ENCODE results near the gene KIF13A.
"Not testable (repeated sequence)": the region's sequence is repeated elsewhere in the genome, so short reads cannot be mapped to it uniquely, and the experiment has no call there.

Gene KIF13A

GRCh38 chr6:17957904-17958620 is 29.4 kb downstream of the KIF13A start:
- no peak overlapping the region for H3K4me3 ChIP-seq (ENCODE audit: low read length)
- no peak for DNase-seq (ENCODE audit: low read depth)
- no peak for TF ChIP-seq CTCF (conservative IDR thresholded peaks at IDR 0.05; ENCODE audit: low read length)

DNA sequence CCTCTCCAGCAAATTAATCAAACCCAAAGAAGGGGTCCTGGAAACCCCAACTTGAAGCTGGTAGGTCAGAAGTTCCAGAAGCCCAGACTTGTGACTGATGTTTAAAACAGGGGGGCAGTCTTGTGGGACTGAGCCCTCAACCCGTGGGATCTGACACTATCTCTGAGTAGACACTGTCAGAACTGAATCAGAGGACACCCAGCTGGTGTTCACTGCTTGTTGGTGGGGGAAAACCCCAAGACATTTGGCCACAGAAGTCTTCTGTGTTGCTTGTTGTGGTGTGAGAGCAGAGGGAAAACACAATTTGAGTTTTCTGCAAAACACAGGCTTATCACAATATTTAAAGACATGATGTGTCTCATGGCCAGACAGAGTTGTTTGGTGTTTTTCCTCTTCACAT is 29.9 kb downstream of the KIF13A start:
- DNase-seq (ENCODE audit: low read depth): no peak
- no peak overlapping the region for H3K4me3 ChIP-seq (ENCODE audit: low read length)
- TF ChIP-seq CTCF (conservative IDR thresholded peaks at IDR 0.05; ENCODE audit: low read length): no peak

- H3K4me3 ChIP-seq (ENCODE audit: low read length): no peak overlapping the region
- TF ChIP-seq CTCF (conservative IDR thresholded peaks at IDR 0.05; ENCODE audit: low read length): no peak
- no peak for DNase-seq (ENCODE audit: low read depth)
Observed at GRCh38 chr6:17957086-17957485, 30.3 kb downstream of the KIF13A start.

DNA sequence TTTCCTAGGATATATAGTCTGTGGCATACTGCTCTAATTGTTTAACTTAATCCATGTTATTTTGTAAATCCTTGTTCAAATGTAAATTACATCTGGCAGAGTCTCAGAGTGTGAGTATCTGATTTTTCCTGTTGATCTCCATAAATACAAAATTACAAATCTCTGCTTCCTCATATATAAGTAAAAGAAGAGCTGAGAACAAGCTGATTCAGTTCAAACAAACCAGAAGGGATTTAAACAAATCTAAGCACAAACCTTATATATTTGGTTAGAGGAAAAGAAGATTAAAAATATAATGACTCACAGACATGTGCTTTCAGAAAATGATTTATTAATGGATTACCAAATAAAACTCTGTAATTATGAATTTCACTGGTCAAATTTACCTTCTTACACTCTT is 37.3 kb downstream of the KIF13A start:
- no peak overlapping the region for H3K4me3 ChIP-seq (ENCODE audit: low read length)
- DNase-seq (ENCODE audit: low read depth): no peak
- no peak for TF ChIP-seq CTCF (conservative IDR thresholded peaks at IDR 0.05; ENCODE audit: low read length)

DNA sequence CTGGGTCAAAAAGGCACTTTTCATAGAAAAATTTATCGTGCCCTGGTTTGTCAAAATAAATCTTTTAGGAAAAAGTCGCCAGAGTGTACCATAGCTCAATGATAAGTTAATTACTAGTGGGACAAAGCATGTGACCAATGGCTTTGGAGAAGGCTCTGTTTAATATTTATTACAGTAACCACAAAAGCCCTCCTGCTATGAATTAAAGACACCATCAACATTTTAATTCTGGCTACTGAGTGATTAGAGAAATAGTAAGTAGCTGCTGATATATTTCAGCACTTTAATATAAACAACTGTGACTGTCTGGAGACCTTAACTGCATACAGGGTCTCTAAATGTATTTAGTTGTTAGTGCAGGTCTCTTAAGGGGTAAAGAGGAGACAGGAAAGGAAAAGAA is 38.3 kb downstream of the KIF13A start:
- H3K4me3 ChIP-seq (ENCODE audit: low read length): no peak overlapping the region
- DNase-seq (ENCODE audit: low read depth): no peak
- TF ChIP-seq CTCF (conservative IDR thresholded peaks at IDR 0.05; ENCODE audit: low read length): no peak

- H3K4me3 ChIP-seq (ENCODE audit: low read length): no peak overlapping the region
- TF ChIP-seq CTCF (conservative IDR thresholded peaks at IDR 0.05; ENCODE audit: low read length): no peak
- DNase-seq (ENCODE audit: low read depth): no peak
Observed at GRCh38 chr6:17948725-17949124, 38.7 kb downstream of the KIF13A start.

DNA sequence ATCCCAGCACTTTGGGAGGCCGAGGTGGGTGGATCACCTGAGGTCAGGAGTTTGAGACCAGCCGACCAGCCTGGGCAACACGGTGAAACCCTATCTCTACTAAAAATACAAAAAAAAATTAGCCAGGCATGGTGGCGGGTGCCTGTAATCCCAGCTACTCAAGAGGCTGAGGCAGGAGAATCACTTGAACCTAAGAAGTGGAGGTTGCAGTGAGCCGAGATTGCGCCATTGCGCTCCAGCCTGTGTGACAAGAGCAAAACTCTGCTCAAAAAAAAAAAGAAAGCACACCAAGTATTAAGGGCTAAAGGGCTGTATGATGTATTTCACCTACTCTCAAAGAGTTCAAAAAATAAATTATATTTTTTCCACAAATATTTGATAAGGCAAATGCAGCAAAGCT is 39.9 kb downstream of the KIF13A start:
- not testable (repeated sequence) for DNase-seq (ENCODE audit: low read depth); H3K4me3 ChIP-seq (ENCODE audit: low read length)

GRCh38 chr6:17945575-17945974 is 41.9 kb downstream of the KIF13A start:
- no peak for TF ChIP-seq CTCF (conservative IDR thresholded peaks at IDR 0.05; ENCODE audit: low read length)
- no peak overlapping the region for H3K4me3 ChIP-seq (ENCODE audit: low read length)
- no peak for DNase-seq (ENCODE audit: low read depth)
